Heart left ventricle (tissue), 16 donors: ENCODE results near the gene SLC6A7. TPM values are rescaled to one million over a fixed set of nuclear protein-coding genes. Genes with fewer than 3 reads are reported as not detected.

Source experiments
- ATAC-seq, 4 donors: fragments of 200-7000 bp; cut with Tn5 transposase; one replicate each; pipeline ENCODE4 v1.9.1; 2020 to 2022; ENCODE audit warnings: moderate library complexity in 4 of 4, mild to moderate bottlenecking in 3 of 4, moderate number of reproducible peaks in 1 of 4
- DNase-seq, 5 donors: peaks; one replicate each; pipeline ENCODE4 v3.0.0-alpha.2; 2020
- H3K27ac ChIP-seq, 12 donors: fragments of 200-600 bp; sonication (generic) in 4 of 12; one replicate each; pipeline versions ENCODE4 v1.5.0 to v1.8.0; 2016 to 2022; ENCODE audit warnings: mild to moderate bottlenecking in 2 of 12
- H3K27me3 ChIP-seq, 9 donors: fragments of 200-600 bp; sonication (generic) in 2 of 9; one replicate each; pipeline versions ENCODE4 v1.5.1 to v1.8.0; 2016 to 2022; ENCODE audit warnings: mild to moderate bottlenecking in 3 of 9
- H3K36me3 ChIP-seq, 9 donors: fragments of 200-600 bp; sonication (generic) in 2 of 9; one replicate each; pipeline versions ENCODE4 v1.5.0 to v1.8.0; 2018 to 2022; ENCODE audit warnings: mild to moderate bottlenecking in 2 of 9
- H3K4me1 ChIP-seq, 12 donors: fragments of 200-600 bp; sonication (generic) in 4 of 12; one replicate each; pipeline versions ENCODE4 v1.5.0 to v1.8.0; 2016 to 2022; ENCODE audit warnings: mild to moderate bottlenecking in 3 of 12
- H3K4me3 ChIP-seq, 12 donors: fragments of 200-600 bp; sonication (generic) in 4 of 12; one replicate each; pipeline versions ENCODE4 v1.5.0 to v1.8.0; 2017 to 2022; ENCODE audit warnings: mild to moderate bottlenecking in 9 of 12, moderate library complexity in 4 of 12
- H3K9me3 ChIP-seq, 12 donors: fragments of 200-600 bp; sonication (generic) in 4 of 12; one replicate each; pipeline versions ENCODE4 v1.5.0 to v1.8.0; 2016 to 2022; ENCODE audit warnings: mild to moderate bottlenecking in 1 of 12
- POLR2A ChIP-seq, 2 donors: fragments of 450-650 bp; IDR thresholded peaks; one replicate each; pipeline ENCODE4 v1.6.1; 2017; ENCODE audit warnings: antibody characterized with exemption in 2 of 2, mild to moderate bottlenecking in 2 of 2, moderate library complexity in 2 of 2
- WGBS, 4 donors: extraction: QIAGEN DNeasy Blood & Tissue Kit in 2 of 4; methylation state at CpG; one replicate each; pipeline versions ENCODE4 v1.1.5 to v1.1.7; 2013 to 2018; 5-methylcytosine and 5-hydroxymethylcytosine counted together
- intact Hi-C, 10 donors: fragments of 100-400 bp; cut with DNase I; formaldehyde crosslinking; loops; one replicate each; pipeline versions ENCODE4 v1.11.1 to v1.14.2; 2022
- polyA plus RNA-seq, 2 donors: library from polyadenylated mRNA; stranded (reverse); fragments of 200-250 nt; gene quantifications; one replicate each; pipeline ENCODE4 v1.2.3, GENCODE V29; 2013
- total RNA-seq, 9 donors: library from RNA; depleted of rRNA in 2 of 9; stranded (reverse); fragments of >200 nt in 2 of 9; fragmentation: NEBNext Ultra II Directional in 3 of 9; extraction: Animal tissue kit (Norgen Biotek cat#: 25700) in 3 of 9; gene quantifications; one replicate each; pipeline versions ENCODE4 v1.1.0 to v1.2.4, GENCODE V29; 2016 to 2023
- TF ChIP-seq, protein P1 (sequence below), 12 donors: fragments of 200-600 bp; sonication (generic) in 4 of 12; IDR thresholded peaks; one replicate each; pipeline versions ENCODE4 v1.5.0 to v1.8.0; 2018 to 2022; ENCODE audit warnings: antibody characterized with exemption in 12 of 12, mild to moderate bottlenecking in 5 of 12
- donor health status: ischemic (EF 13 %, LVEDD 7.1; RV severe dilation, severe dysfunction).
- donor health status: healthy with polysubstance abuse.
- donor health status: DM: no; HTN: yes; CAD: no.
- donor health status: DM: no; HTN: no; CAD: no.
- donor health status: ischemic (EF 25% LVEDD 6.9; RV normal size, moderate dysfunction).
- donor health status: ischemic (EF 25% LVEDD 5.7; RV mildly dilated, moderate dysfunction).
- donor health status: healthy.
- donor health status: DM: yes; HTN: yes; CAD: no.
- donor health status: ischemic (EF 35%, LVEDD 5.7; RV mildly dilated, moderate dysfunction).
- donor health status: nonischemic (EF 11% LVEDD 7.7; RV severe dilation, severe dysfunction).
- donor health status: DM: yes; HTN: yes; CAD: no.
- donor health status: PGD.
- donor health status: ischemic (EF 29% LVEDD 5.4; RV normal size, mild dysfunction).
- donor health status: nonischemic (EF 23%, LVEDD 6.1; RV moderate dilation, normal function).

The SLC6A7 gene
- total and polyA plus RNA-seq, 11 donors = not detected

DNA sequence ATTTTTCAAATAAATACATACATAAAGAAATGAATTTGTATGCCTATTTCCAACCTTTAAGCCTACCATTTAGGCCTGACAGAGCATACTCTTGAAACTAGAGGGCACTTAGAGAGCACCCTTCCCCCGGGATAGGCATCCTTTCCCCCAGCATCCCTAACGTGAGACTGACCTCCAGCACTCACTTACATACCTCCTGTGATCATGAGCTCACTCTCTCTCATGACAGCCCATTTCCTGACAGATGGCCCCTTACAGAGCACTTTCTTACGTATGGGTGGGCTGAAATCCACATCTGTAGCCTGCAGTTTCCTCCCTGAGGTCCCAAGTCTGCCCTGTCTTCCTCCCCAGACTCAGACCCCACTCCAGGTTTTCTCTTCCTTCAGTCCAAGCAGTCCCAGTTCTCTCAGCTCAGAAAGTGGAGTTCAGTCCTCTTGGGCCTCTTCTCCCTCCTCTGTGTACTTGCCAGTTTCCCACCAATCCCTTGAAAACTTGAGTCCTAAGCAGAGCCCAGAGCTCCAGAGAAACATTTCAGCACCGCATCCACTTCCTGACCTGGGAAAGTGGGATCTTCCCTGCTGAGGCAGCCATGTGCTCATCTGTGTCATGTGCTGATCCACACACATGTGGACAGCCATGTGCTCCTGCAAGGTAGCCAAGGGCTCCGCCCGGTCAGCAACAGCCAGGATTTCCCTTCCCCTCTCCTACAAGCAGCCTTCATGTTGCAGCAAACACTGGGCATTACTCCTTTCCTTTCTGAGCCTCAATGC lies 25.5 kb upstream of the SLC6A7 start:
- intact Hi-C loops = loop anchor here in 4 of 10 donors (5.0 to 10.0 kb wide), 4 partner anchors 188 to 273 kb away; partner anchors contain the start of gene TCOF1 (in 1 of the 4)
- H3K4me1 ChIP-seq = peaks cover 0 to 71% (median 45%) of the 10 kb centered on the region in 12 donors
- H3K27me3 ChIP-seq = peaks cover 0 to 29% (median 6%) of the 10 kb centered on the region in 9 donors
- WGBS, 4 donors = 43 to 50% (median 46%) methylated on average over 6 of the region's 6 CpGs
- DNase-seq = peak in 1 of 5 donors; percentile 60
- no peak overlapping the region for H3K4me3 ChIP-seq
- no peaks in the 10 kb centered on the region for H3K36me3 ChIP-seq
- peak in 1 of 4 donors; percentile 17 for ATAC-seq
- TF ChIP-seq POLR2A (IDR thresholded peaks at IDR 0.05) = no peak
- TF ChIP-seq, protein P1, sequence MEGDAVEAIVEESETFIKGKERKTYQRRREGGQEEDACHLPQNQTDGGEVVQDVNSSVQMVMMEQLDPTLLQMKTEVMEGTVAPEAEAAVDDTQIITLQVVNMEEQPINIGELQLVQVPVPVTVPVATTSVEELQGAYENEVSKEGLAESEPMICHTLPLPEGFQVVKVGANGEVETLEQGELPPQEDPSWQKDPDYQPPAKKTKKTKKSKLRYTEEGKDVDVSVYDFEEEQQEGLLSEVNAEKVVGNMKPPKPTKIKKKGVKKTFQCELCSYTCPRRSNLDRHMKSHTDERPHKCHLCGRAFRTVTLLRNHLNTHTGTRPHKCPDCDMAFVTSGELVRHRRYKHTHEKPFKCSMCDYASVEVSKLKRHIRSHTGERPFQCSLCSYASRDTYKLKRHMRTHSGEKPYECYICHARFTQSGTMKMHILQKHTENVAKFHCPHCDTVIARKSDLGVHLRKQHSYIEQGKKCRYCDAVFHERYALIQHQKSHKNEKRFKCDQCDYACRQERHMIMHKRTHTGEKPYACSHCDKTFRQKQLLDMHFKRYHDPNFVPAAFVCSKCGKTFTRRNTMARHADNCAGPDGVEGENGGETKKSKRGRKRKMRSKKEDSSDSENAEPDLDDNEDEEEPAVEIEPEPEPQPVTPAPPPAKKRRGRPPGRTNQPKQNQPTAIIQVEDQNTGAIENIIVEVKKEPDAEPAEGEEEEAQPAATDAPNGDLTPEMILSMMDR (IDR thresholded peaks at IDR 0.05) = no peak
- peak overlapping the region in 11 of 12 donors; percentile 60 to 94 (median 72) for H3K27ac ChIP-seq
- no peaks in the 10 kb centered on the region for H3K9me3 ChIP-seq

DNA sequence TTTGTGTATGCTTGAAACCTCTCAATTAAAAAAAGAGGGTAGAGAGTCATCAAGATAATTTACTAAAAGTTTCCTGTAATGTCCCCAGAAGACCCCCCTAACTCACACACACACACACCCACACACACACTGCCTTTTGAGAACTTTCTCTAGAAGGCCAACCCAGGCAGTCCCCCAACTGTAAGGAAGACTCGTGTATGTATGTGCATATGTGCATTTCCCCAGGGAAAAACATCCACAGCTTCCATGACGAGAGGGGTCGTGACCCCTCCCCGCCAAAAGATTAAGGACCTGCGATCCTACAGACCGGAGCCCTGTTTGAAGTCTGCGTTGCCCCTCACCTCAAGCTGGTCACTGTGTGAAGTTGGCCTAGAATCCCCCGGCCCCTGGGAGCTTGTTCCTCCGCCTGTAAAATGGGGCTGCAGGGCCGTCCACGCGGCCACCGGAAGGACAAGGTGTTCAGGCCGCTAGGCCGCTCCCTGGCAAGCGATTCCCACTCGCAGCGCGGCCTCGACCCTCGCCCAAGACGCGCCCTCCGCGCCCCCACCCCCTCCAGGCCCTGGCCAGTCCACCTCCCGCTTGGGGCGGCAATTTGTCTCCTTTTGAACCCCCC lies 23.7 kb upstream of the SLC6A7 start:
- intact Hi-C loops = loop anchor here in 3 of 10 donors (5.0 to 10.0 kb wide), 3 partner anchors 36 to 269 kb away; partner anchors contain the start of gene TCOF1 (in 1 of the 3)
- DNase-seq = no peak
- no peak for TF ChIP-seq POLR2A (IDR thresholded peaks at IDR 0.05)
- TF ChIP-seq, protein P1 (IDR thresholded peaks at IDR 0.05) = no peak
- Histone ChIP-seq H3K27me3 (peaks cover 0 to 39% (median 6%) of the 10 kb centered on the region in 9 donors), H3K4me3 (no peak overlapping the region), H3K36me3 (no peaks in the 10 kb centered on the region), H3K4me1 (peaks cover 0 to 56% (median 33%) of the 10 kb centered on the region in 12 donors), H3K27ac (no peak overlapping the region), H3K9me3 (no peaks in the 10 kb centered on the region)
- 80 to 87% (median 84%) methylated on average over 12 to 27 of the region's 27 CpGs for WGBS, 4 donors
- no peak for ATAC-seq

DNA sequence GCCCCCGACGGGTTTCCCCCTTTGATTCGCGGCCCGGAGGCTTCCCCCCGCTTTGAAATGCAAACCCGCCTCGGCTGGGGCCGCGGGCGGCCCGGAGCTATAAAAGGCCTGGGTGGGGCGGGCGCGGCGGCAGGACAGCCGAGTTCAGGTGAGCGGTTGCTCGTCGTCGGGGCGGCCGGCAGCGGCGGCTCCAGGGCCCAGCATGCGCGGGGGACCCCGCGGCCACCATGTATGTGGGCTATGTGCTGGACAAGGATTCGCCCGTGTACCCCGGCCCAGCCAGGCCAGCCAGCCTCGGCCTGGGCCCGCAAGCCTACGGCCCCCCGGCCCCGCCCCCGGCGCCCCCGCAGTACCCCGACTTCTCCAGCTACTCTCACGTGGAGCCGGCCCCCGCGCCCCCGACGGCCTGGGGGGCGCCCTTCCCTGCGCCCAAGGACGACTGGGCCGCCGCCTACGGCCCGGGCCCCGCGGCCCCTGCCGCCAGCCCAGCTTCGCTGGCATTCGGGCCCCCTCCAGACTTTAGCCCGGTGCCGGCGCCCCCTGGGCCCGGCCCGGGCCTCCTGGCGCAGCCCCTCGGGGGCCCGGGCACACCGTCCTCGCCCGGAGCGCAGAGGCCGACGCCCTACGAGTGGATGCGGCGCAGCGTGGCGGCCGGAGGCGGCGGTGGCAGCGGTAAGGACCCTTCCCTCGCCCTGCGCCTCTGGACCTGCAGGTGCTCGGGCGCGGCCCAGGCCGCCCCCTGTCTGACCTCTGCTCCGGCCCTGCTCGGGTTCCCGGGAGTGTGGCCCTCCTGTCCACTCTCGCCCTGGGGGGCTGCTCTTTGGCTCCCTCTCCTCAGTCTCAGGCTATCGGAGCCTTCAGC lies 23.0 kb upstream of the SLC6A7 start, which contains the start of gene CDX1:
CDX1 (plus strand) TSS at position 129 of the 862 bp plus-strand sequence; CDS start at position 228, 99 bp downstream.
- H3K27ac ChIP-seq = peak within 1 kb of the TSS in 1 of 12 donors; percentile 94
- 43 to 73% (median 53%) methylated on average over 19 to 93 of the region's 93 CpGs for WGBS, 4 donors
- H3K36me3 ChIP-seq = no peaks in the 10 kb centered on the region
- intact Hi-C loops = loop anchor here in 3 of 10 donors (5.0 to 10.0 kb wide), 3 partner anchors 35 to 268 kb away; partner anchors contain the start of gene TCOF1 (in 1 of the 3)
- DNase-seq (no peak), ATAC-seq (no peak)
- no peak within 1 kb of the TSS for H3K4me3 ChIP-seq
- no peak for TF ChIP-seq POLR2A (IDR thresholded peaks at IDR 0.05)
- TF ChIP-seq, protein P1 (IDR thresholded peaks at IDR 0.05) = no peak
- H3K4me1 ChIP-seq = peaks cover 0 to 50% (median 29%) of the 10 kb centered on the region in 12 donors
- H3K27me3 ChIP-seq = peaks cover 0 to 39% (median 6%) of the 10 kb centered on the region in 9 donors
- no peaks in the 10 kb centered on the region for H3K9me3 ChIP-seq
